Small intestine (tissue), 7 donors: ENCODE results near the gene HSPG2. TPM values are rescaled to one million over a fixed set of nuclear protein-coding genes. Genes with fewer than 3 reads are reported as not detected.

Source experiments
- DNase-seq, 2 donors: peaks; one replicate each; pipeline versions ENCODE4 v3.0.0 to v3.0.0-alpha.2; 2013
- FAIRE-seq: peaks from 2 replicates; lab custom pipeline; 2012; peaks lifted over from hg19 to GRCh38; lab: Jason Lieb, UNC
- H3K27ac ChIP-seq, 3 donors: one replicate each; pipeline ENCODE4 v1.5.1; 2013; ENCODE audit warnings: low read length in 2 of 3, mild to moderate bottlenecking in 2 of 3, control low read depth in 1 of 3, inconsistent platforms in 1 of 3, low read depth in 1 of 3, moderate library complexity in 1 of 3
- H3K27me3 ChIP-seq, 3 donors: one replicate each; pipeline ENCODE4 v1.6.1; 2013; ENCODE audit warnings: low read length in 3 of 3, inconsistent platforms in 1 of 3; ENCODE audit not compliant: control insufficient read depth in 3 of 3, insufficient read depth in 3 of 3
- H3K36me3 ChIP-seq, 3 donors: one replicate each; pipeline ENCODE4 v1.6.1; 2013; ENCODE audit warnings: low read length in 3 of 3, inconsistent platforms in 1 of 3, low read depth in 1 of 3, mild to moderate bottlenecking in 1 of 3, moderate library complexity in 1 of 3; ENCODE audit not compliant: control insufficient read depth in 3 of 3, insufficient read depth in 2 of 3
- H3K4me1 ChIP-seq, 3 donors: one replicate each; pipeline ENCODE4 v1.6.1; 2013; ENCODE audit warnings: low read length in 2 of 3, inconsistent platforms in 1 of 3, low read depth in 1 of 3, mild to moderate bottlenecking in 1 of 3, moderate library complexity in 1 of 3; ENCODE audit not compliant: control insufficient read depth in 3 of 3, insufficient read depth in 2 of 3
- H3K4me3 ChIP-seq, 3 donors: one replicate each; pipeline ENCODE4 v1.5.1; 2013; ENCODE audit warnings: low read length in 3 of 3, control low read depth in 1 of 3, inconsistent platforms in 1 of 3, low read depth in 1 of 3, mild to moderate bottlenecking in 1 of 3, moderate library complexity in 1 of 3
- H3K9me3 ChIP-seq, 2 donors: one replicate each; pipeline ENCODE4 v1.6.1; 2013; ENCODE audit warnings: low read depth in 1 of 2, low read length in 1 of 2; ENCODE audit not compliant: control insufficient read depth in 2 of 2, insufficient read depth in 1 of 2
- WGBS, 3 donors: extraction: QIAGEN DNeasy Blood & Tissue Kit; methylation state at CpG; one replicate each; pipeline ENCODE4 v1.1.7; 2013; 5-methylcytosine and 5-hydroxymethylcytosine counted together
- polyA plus RNA-seq, 4 donors: library from polyadenylated mRNA; stranded (reverse) in 3 of 4; unstranded in 1 of 4; fragments of 200-250 nt in 3 of 4; fragments of 120-200 nt in 1 of 4; gene quantifications; one replicate each; pipeline versions ENCODE4 v1.2.1 to v1.2.3, GENCODE V29; 2013
- donor health status: healthy with polysubstance abuse.
- donor health status: control.
- donor health status: control.
- donor health status: Bipolar disorder and iron deficiency.
- donor health status: healthy.

Gene HSPG2
- polyA plus RNA-seq, 4 donors, result 3.6 to 82.3 (median 36.3) TPM

DNA sequence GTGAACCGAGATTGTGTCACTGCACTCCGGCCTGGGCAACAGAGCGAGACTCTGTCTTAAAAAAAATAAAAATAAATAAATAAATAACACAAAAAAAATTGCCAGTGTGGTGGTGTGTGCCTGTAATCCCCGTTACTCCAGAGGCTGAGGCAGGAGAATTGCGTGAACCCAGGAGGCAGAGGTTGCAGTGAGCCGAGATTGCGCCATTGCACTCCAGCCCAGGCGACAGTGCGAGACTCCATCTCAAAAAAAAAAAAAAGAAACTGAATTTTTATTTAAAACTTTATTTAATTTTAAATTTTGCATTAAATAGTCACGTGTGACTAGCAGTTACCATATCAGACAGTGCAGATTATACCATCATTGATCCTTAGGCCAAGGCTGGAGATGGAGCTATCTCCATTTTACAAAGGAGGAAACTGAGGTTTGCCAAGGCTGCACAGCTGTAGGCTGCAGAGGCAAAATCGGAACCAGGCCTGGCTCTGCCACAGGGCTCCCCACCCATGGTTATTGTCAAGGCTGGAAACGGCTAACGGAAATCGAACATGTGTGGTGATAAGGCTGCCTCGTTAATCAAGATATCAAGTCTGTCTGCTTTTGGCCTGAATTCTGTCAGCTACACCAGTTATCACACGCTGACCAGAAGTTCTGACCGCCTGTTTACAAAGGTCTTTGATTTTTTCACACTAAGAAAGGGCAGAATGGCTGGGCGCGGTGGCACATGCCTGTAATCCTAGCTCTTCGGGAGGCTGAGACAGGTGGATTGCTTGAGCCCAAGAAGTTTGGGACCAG, 20.5 kb downstream of the HSPG2 start:
- DNase-seq (no peak), FAIRE-seq (no peak)
- peaks cover 4 to 69% (median 11%) of the 10 kb centered on the region in 3 donors for H3K4me1 ChIP-seq
- WGBS, 3 donors, result 75 to 81% (median 79%) methylated on average over 20 of the region's 20 CpGs
- H3K27ac ChIP-seq, result no peak overlapping the region
- no peak overlapping the region for H3K4me3 ChIP-seq
- no peaks in the 10 kb centered on the region for H3K9me3 ChIP-seq
- H3K27me3 ChIP-seq, result no peaks in the 10 kb centered on the region
- H3K36me3 ChIP-seq, result peaks cover 0 to 58% (median 0%) of the 10 kb centered on the region in 3 donors

GRCh38 chr1:21914880-21915640, 22.1 kb downstream of the HSPG2 start:
- FAIRE-seq, result no peak
- peak in 1 of 2 donors; percentile 65 for DNase-seq
- H3K9me3 ChIP-seq, result no peaks in the 10 kb centered on the region
- H3K4me1 ChIP-seq, result peaks cover 7 to 67% (median 7%) of the 10 kb centered on the region in 3 donors
- peak overlapping the region in 2 of 3 donors; percentile 55 to 65 for H3K27ac ChIP-seq
- peaks cover 0 to 60% (median 0%) of the 10 kb centered on the region in 3 donors for H3K36me3 ChIP-seq
- WGBS, 3 donors, result 26 to 40% (median 29%) methylated on average over 21 of the region's 21 CpGs
- no peak overlapping the region for H3K4me3 ChIP-seq
- H3K27me3 ChIP-seq, result no peaks in the 10 kb centered on the region

DNA sequence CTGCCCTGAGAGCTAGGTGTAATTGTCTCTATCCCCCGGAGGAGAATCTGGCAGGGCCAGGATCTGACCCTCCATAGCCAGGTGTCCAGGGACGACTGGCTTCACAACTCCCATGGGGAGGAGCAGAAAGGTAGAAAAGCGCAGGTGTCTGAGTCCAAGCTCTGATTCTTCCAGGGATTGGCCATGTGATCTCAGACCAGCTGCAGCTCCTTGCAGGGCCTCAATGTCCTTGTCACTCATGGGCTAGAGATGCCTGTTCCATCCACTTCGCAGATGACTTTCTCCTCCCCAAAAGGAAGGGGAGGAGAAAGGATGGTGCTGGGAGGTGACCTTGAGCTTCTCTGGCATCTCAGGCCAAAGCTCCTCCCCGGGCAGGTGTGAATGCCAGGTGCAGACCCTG, 22.7 kb downstream of the HSPG2 start:
- Histone ChIP-seq H3K36me3 (peaks cover 0 to 60% (median 0%) of the 10 kb centered on the region in 3 donors), H3K27me3 (no peaks in the 10 kb centered on the region), H3K27ac (peak overlapping the region in 2 of 3 donors; percentile 55 to 65), H3K4me3 (no peak overlapping the region), H3K9me3 (no peaks in the 10 kb centered on the region), H3K4me1 (peaks cover 7 to 66% (median 7%) of the 10 kb centered on the region in 3 donors)
- FAIRE-seq (no peak), DNase-seq (peak; percentile 28 to 56)
- WGBS, 3 donors, result 21 to 57% (median 43%) methylated on average over 5 of the region's 5 CpGs

- H3K27me3 ChIP-seq, result no peaks in the 10 kb centered on the region
- peaks cover 7 to 63% (median 7%) of the 10 kb centered on the region in 3 donors for H3K4me1 ChIP-seq
- no peak for FAIRE-seq
- H3K9me3 ChIP-seq, result no peaks in the 10 kb centered on the region
- no peak overlapping the region for H3K4me3 ChIP-seq
- DNase-seq, result peak in 1 of 2 donors; percentile 21
- H3K36me3 ChIP-seq, result peaks cover 0 to 58% (median 0%) of the 10 kb centered on the region in 3 donors
- WGBS, 3 donors, result 68 to 72% (median 72%) methylated on average over 5 of the region's 5 CpGs
- peak overlapping the region in 2 of 3 donors; percentile 55 to 65 for H3K27ac ChIP-seq
Observed at GRCh38 chr1:21913763-21914162, 23.3 kb downstream of the HSPG2 start.

GRCh38 chr1:21913258-21913657, 23.9 kb downstream of the HSPG2 start:
- peaks cover 7 to 62% (median 7%) of the 10 kb centered on the region in 3 donors for H3K4me1 ChIP-seq
- DNase-seq (peak in 1 of 2 donors; percentile 11), FAIRE-seq (no peak)
- peak overlapping the region in 2 of 3 donors; percentile 55 to 65 for H3K27ac ChIP-seq
- WGBS, 3 donors, result 73 to 79% (median 75%) methylated on average over 8 of the region's 8 CpGs
- H3K27me3 ChIP-seq, result no peaks in the 10 kb centered on the region
- peaks cover 0 to 56% (median 0%) of the 10 kb centered on the region in 3 donors for H3K36me3 ChIP-seq
- no peak overlapping the region for H3K4me3 ChIP-seq
- H3K9me3 ChIP-seq, result no peaks in the 10 kb centered on the region

GRCh38 chr1:21912038-21912758, 24.9 kb downstream of the HSPG2 start:
- peak overlapping the region; percentile 2 to 78 (median 64) for H3K27ac ChIP-seq
- no peaks in the 10 kb centered on the region for H3K9me3 ChIP-seq
- peak in 1 of 2 donors; percentile 6 for DNase-seq
- no peaks in the 10 kb centered on the region for H3K27me3 ChIP-seq
- peaks cover 0 to 53% (median 0%) of the 10 kb centered on the region in 3 donors for H3K36me3 ChIP-seq
- 75 to 80% (median 77%) methylated on average over 9 of the region's 9 CpGs for WGBS, 3 donors
- no peak overlapping the region for H3K4me3 ChIP-seq
- H3K4me1 ChIP-seq, result peaks cover 7 to 62% (median 7%) of the 10 kb centered on the region in 3 donors
- FAIRE-seq, result no peak

GRCh38 chr1:21911205-21912001, 25.7 kb downstream of the HSPG2 start:
- Histone ChIP-seq H3K27me3 (no peaks in the 10 kb centered on the region), H3K27ac (peak overlapping the region; percentile 34 to 86 (median 78)), H3K4me1 (peaks cover 7 to 64% (median 7%) of the 10 kb centered on the region in 3 donors), H3K36me3 (peaks cover 0 to 52% (median 0%) of the 10 kb centered on the region in 3 donors), H3K4me3 (no peak overlapping the region), H3K9me3 (no peaks in the 10 kb centered on the region)
- WGBS, 3 donors, result 16 to 36% (median 28%) methylated on average over 8 to 10 of the region's 10 CpGs
- FAIRE-seq (no peak), DNase-seq (peak; percentile 78 to 87)
